Coronary artery (tissue), 2 donors: Measurements from ENCODE around the gene TMEM107.
A peak's percentile ranks its signal among the peaks of the same experiment; 100 is the strongest.
"Not testable (repeated sequence)": the region's sequence is repeated elsewhere in the genome, so short reads cannot be mapped to it uniquely, and the experiment has no call there.

ENCODE experiments used
- DNase-seq: peaks from one replicate; pipeline ENCODE4 v3.0.0-alpha.2; 2017; ENCODE audit warnings: low spot score
- H3K27ac ChIP-seq, 2 donors: fragments of 200-600 bp; sonication (generic); one replicate each; pipeline ENCODE4 v1.5.1; 2016 to 2019
- H3K4me3 ChIP-seq: fragments of 200-600 bp; sonication (generic); 2 replicates; pipeline ENCODE4 v1.5.1; 2016; ENCODE audit warnings: mild to moderate bottlenecking, moderate library complexity
- CTCF ChIP-seq: fragments of 200-600 bp; sonication (generic); IDR thresholded peaks from one replicate; pipeline ENCODE4 v1.5.1; 2019; ENCODE audit warnings: antibody characterized with exemption

The TMEM107 gene

GRCh38 chr17:8173871-8174322, 2.3 kb downstream of the TMEM107 start:
- H3K27ac ChIP-seq: peak overlapping the region; percentile 87
- no peak for TF ChIP-seq CTCF
- H3K4me3 ChIP-seq: peak overlapping the region; percentile 65
- no peak for DNase-seq

- Histone ChIP-seq H3K27ac (peak overlapping the region; percentile 87), H3K4me3 (peak overlapping the region; percentile 65)
- no peak for TF ChIP-seq CTCF
- DNase-seq: no peak
These were observed 2.9 kb downstream of the TMEM107 start for GRCh38 chr17:8173056-8173870.

- H3K4me3 ChIP-seq, DNase-seq, H3K27ac ChIP-seq: not testable (repeated sequence)
These were observed 6.0 kb downstream of the TMEM107 start for GRCh38 chr17:8170186-8170585.

- DNase-seq: no peak
- no peak for TF ChIP-seq CTCF
- Histone ChIP-seq H3K27ac (no peak overlapping the region), H3K4me3 (no peak overlapping the region)
These were observed 8.7 kb downstream of the TMEM107 start for GRCh38 chr17:8167526-8167925.

GRCh38 chr17:8166731-8167130, 9.4 kb downstream of the TMEM107 start:
- DNase-seq: no peak
- TF ChIP-seq CTCF: no peak
- Histone ChIP-seq H3K27ac (no peak overlapping the region), H3K4me3 (no peak overlapping the region)

GRCh38 chr17:8164815-8165131, 11.4 kb downstream of the TMEM107 start:
- TF ChIP-seq CTCF: no peak
- Histone ChIP-seq H3K27ac (peak overlapping the region; percentile 99 to 100), H3K4me3 (no peak overlapping the region)
- peak; percentile 69 for DNase-seq

- Histone ChIP-seq H3K4me3 (peak overlapping the region; percentile 96), H3K27ac (peak overlapping the region; percentile 99 to 100)
- TF ChIP-seq CTCF: no peak
- DNase-seq: peak; percentile 82
These were observed 12.0 kb downstream of the TMEM107 start for GRCh38 chr17:8163978-8164814.
